Forelimb muscle (tissue), 1 donor: ENCODE data around the gene RPL39L. TPM values are rescaled to one million over a fixed set of nuclear protein-coding genes. Genes with fewer than 3 reads are reported as not detected.
A peak's percentile ranks its signal among the peaks of the same experiment; 100 is the strongest.
"Not testable (repeated sequence)": the region's sequence is repeated elsewhere in the genome, so short reads cannot be mapped to it uniquely, and the experiment has no call there.

Experiments used
- DNase-seq: peaks from one replicate; pipeline ENCODE4 v3.0.0-alpha.2; 2013; ENCODE audit warnings: low read depth
- polyA plus RNA-seq: library from polyadenylated mRNA; unstranded; fragments of 120-200 nt; gene quantifications from one replicate; pipeline ENCODE4 v1.2.1, GENCODE V29; 2013; ENCODE audit not compliant: insufficient read length

RPL39L gene
- polyA plus RNA-seq, 1 donor, result 8.9 TPM

GRCh38 chr3:187139895-187140253, 578 bp upstream of the RPL39L start:
- no peak for DNase-seq

- DNase-seq, result no peak
Measured at GRCh38 chr3:187136936-187137335, 2.4 kb downstream of the RPL39L start.

- no peak for DNase-seq
Measured at GRCh38 chr3:187136337-187136736, 3.0 kb downstream of the RPL39L start.

GRCh38 chr3:187135172-187135690, 4.1 kb downstream of the RPL39L start:
- not testable (repeated sequence) for DNase-seq

GRCh38 chr3:187133181-187133580, 6.1 kb downstream of the RPL39L start:
- DNase-seq, result not testable (repeated sequence)

- no peak for DNase-seq
Measured at GRCh38 chr3:187132666-187133065, 6.6 kb downstream of the RPL39L start.

GRCh38 chr3:187131981-187132380, 7.3 kb downstream of the RPL39L start:
- no peak for DNase-seq

- no peak for DNase-seq
Measured at GRCh38 chr3:187130346-187131066, 8.8 kb downstream of the RPL39L start.

GRCh38 chr3:187125319-187126031, 13.8 kb downstream of the RPL39L start:
- DNase-seq, result no peak

- no peak for DNase-seq
Measured at GRCh38 chr3:187122261-187122660, 17.0 kb downstream of the RPL39L start.

- no peak for DNase-seq
Measured at GRCh38 chr3:187120326-187120725, 19.0 kb downstream of the RPL39L start.

GRCh38 chr3:187114511-187114910, 24.8 kb downstream of the RPL39L start:
- DNase-seq, result no peak

GRCh38 chr3:187112934-187113793, 26.1 kb downstream of the RPL39L start:
- DNase-seq, result no peak

- no peak for DNase-seq
Measured at GRCh38 chr3:187110156-187110555, 29.1 kb downstream of the RPL39L start.

GRCh38 chr3:187107989-187108388, 31.3 kb downstream of the RPL39L start:
- DNase-seq, result no peak

GRCh38 chr3:187105700-187106099, 33.6 kb downstream of the RPL39L start:
- DNase-seq, result no peak

- peak; percentile 79 for DNase-seq
Measured at GRCh38 chr3:187104933-187105332, 34.4 kb downstream of the RPL39L start.

GRCh38 chr3:187104342-187104741, 35.0 kb downstream of the RPL39L start:
- no peak for DNase-seq

- DNase-seq, result no peak
Measured at GRCh38 chr3:187103251-187103650, 36.0 kb downstream of the RPL39L start.

GRCh38 chr3:187102073-187102634, 37.1 kb downstream of the RPL39L start:
- no peak for DNase-seq

GRCh38 chr3:187101184-187102072, 37.9 kb downstream of the RPL39L start:
- peak; percentile 49 for DNase-seq
